ENCODE data around the gene DNAJC24. TPM values are rescaled to one million over a fixed set of nuclear protein-coding genes. Genes with fewer than 3 reads are reported as not detected.

Gene DNAJC24
- total and polyA plus RNA-seq, 4 donors = 3.8 to 16.8 (median 6.2) TPM

GRCh38 chr11:31450841-31451240, 81.2 kb downstream of the DNAJC24 start:
- DNase-seq (ENCODE audit: low spot score) = no peak
- H3K4me1 ChIP-seq (ENCODE audit: control insufficient read depth in 4 of 4, insufficient read depth in 4 of 4, low read length in 3 of 4) = no peaks in the 10 kb centered on the region
- no peak overlapping the region for H3K4me3 ChIP-seq (ENCODE audit: low read depth in 1 of 3, low read length in 3 of 3)
- H3K9me3 ChIP-seq (ENCODE audit: control insufficient read depth in 4 of 4, low read length in 3 of 4) = no peaks in the 10 kb centered on the region
- H3K36me3 ChIP-seq (ENCODE audit: control insufficient read depth in 4 of 4, insufficient read depth in 3 of 4, low read depth in 1 of 4, low read length in 3 of 4) = peaks cover 0 to 2% (median under 1%) of the 10 kb centered on the region in 4 donors
- WGBS = 98% methylated on average over 1 of the region's 1 CpG
- H3K9ac ChIP-seq (ENCODE audit: low read depth in 1 of 2, low read length in 2 of 2) = no peak overlapping the region
- H3K27ac ChIP-seq (ENCODE audit: low read depth in 1 of 2, low read length in 2 of 2) = no peak overlapping the region
- TF ChIP-seq RXRA (IDR thresholded peaks at IDR 0.05) (no peak), CTCF (IDR thresholded peaks at IDR 0.05; ENCODE audit: low read depth, low read length, missing input control) (no peak), JUND (IDR thresholded peaks at IDR 0.05) (no peak), TAF1 (conservative IDR thresholded peaks at IDR 0.05) (no peak)
- H3K27me3 ChIP-seq (ENCODE audit: control insufficient read depth in 4 of 4, insufficient read depth in 4 of 4, low read length in 3 of 4) = no peaks in the 10 kb centered on the region

- no peak for TF ChIP-seq ZBTB33 (IDR thresholded peaks at IDR 0.05)
- no peak for TF ChIP-seq FOXA1 (IDR thresholded peaks at IDR 0.05)
- TF ChIP-seq REST (IDR thresholded peaks at IDR 0.05) = no peak
Measured at GRCh38 chr11:31455177-31455576, 85.5 kb downstream of the DNAJC24 start.

GRCh38 chr11:31464436-31464835, 94.8 kb downstream of the DNAJC24 start:
- TF ChIP-seq YY1 (IDR thresholded peaks at IDR 0.05) (no peak), JUND (IDR thresholded peaks at IDR 0.05) (no peak)
- 98% methylated on average over 3 of the region's 3 CpGs for WGBS

More at GRCh38 chr11:31455177-31455576, 85.5 kb downstream of the DNAJC24 start:
- no peak for DNase-seq (ENCODE audit: low spot score)
- 94% methylated on average over 3 of the region's 3 CpGs for WGBS
- H3K9ac ChIP-seq (ENCODE audit: low read depth in 1 of 2, low read length in 2 of 2) = no peak overlapping the region
- no peaks in the 10 kb centered on the region for H3K27me3 ChIP-seq (ENCODE audit: control insufficient read depth in 4 of 4, insufficient read depth in 4 of 4, low read length in 3 of 4)
- no peaks in the 10 kb centered on the region for H3K9me3 ChIP-seq (ENCODE audit: control insufficient read depth in 4 of 4, low read length in 3 of 4)
- no peak overlapping the region for H3K4me3 ChIP-seq (ENCODE audit: low read depth in 1 of 3, low read length in 3 of 3)
- H3K27ac ChIP-seq (ENCODE audit: low read depth in 1 of 2, low read length in 2 of 2) = no peak overlapping the region
- no peaks in the 10 kb centered on the region for H3K4me1 ChIP-seq (ENCODE audit: control insufficient read depth in 4 of 4, insufficient read depth in 4 of 4, low read length in 3 of 4)
- peaks cover 0 to 2% (median 0%) of the 10 kb centered on the region in 4 donors for H3K36me3 ChIP-seq (ENCODE audit: control insufficient read depth in 4 of 4, insufficient read depth in 3 of 4, low read depth in 1 of 4, low read length in 3 of 4)

More at GRCh38 chr11:31464436-31464835, 94.8 kb downstream of the DNAJC24 start:
- H3K27ac ChIP-seq (ENCODE audit: low read depth in 1 of 2, low read length in 2 of 2) = no peak overlapping the region
- H3K9me3 ChIP-seq (ENCODE audit: control insufficient read depth in 4 of 4, low read length in 3 of 4) = peaks cover 0 to 7% (median 1%) of the 10 kb centered on the region in 4 donors
- no peak overlapping the region for H3K9ac ChIP-seq (ENCODE audit: low read depth in 1 of 2, low read length in 2 of 2)
- no peaks in the 10 kb centered on the region for H3K36me3 ChIP-seq (ENCODE audit: control insufficient read depth in 4 of 4, insufficient read depth in 3 of 4, low read depth in 1 of 4, low read length in 3 of 4)
- no peak for DNase-seq (ENCODE audit: low spot score)
- no peaks in the 10 kb centered on the region for H3K27me3 ChIP-seq (ENCODE audit: control insufficient read depth in 4 of 4, insufficient read depth in 4 of 4, low read length in 3 of 4)
- H3K4me1 ChIP-seq (ENCODE audit: control insufficient read depth in 4 of 4, insufficient read depth in 4 of 4, low read length in 3 of 4) = no peaks in the 10 kb centered on the region
- H3K4me3 ChIP-seq (ENCODE audit: low read depth in 1 of 3, low read length in 3 of 3) = no peak overlapping the region
